Testis (tissue), 3 donors: ENCODE data around the gene KLF9. TPM values are rescaled to one million over a fixed set of nuclear protein-coding genes. Genes with fewer than 3 reads are reported as not detected.

ENCODE experiments used
- DNase-seq: peaks from one replicate; pipeline ENCODE4 v3.0.0-alpha.2; 2019
- H3K27ac ChIP-seq, 2 donors: fragments of 200-600 bp; sonication (generic); one replicate each; pipeline ENCODE4 v1.5.1; 2019
- H3K27me3 ChIP-seq: fragments of 200-600 bp; sonication (generic); one replicate; pipeline ENCODE4 v1.5.1; 2019
- H3K36me3 ChIP-seq: fragments of 200-600 bp; sonication (generic); one replicate; pipeline ENCODE4 v1.5.1; 2017; ENCODE audit warnings: low read depth; ENCODE audit errors: missing control alignments
- H3K4me1 ChIP-seq: fragments of 200-600 bp; sonication (generic); one replicate; pipeline ENCODE4 v1.5.1; 2019
- H3K4me3 ChIP-seq, 2 donors: fragments of 200-600 bp; sonication (generic); one replicate each; pipeline ENCODE4 v1.5.1; 2017 to 2019
- H3K9me3 ChIP-seq: fragments of 200-600 bp; sonication (generic); one replicate; pipeline ENCODE4 v1.5.1; 2017
- POLR2A ChIP-seq: fragments of 450-650 bp; IDR thresholded peaks from one replicate; pipeline ENCODE4 v1.6.1; 2017; ENCODE audit warnings: antibody characterized with exemption, mild to moderate bottlenecking, moderate library complexity
- WGBS, 2 donors: methylation state at CpG; one replicate each; pipeline ENCODE4 v1.1.5; 2018; 5-methylcytosine and 5-hydroxymethylcytosine counted together
- intact Hi-C: fragments of 100-400 bp; cut with DNase I; formaldehyde crosslinking; loops from one replicate; pipeline ENCODE4 v1.15.1; 2023; ENCODE audit warnings: low total_unique reads
- polyA plus RNA-seq: library from polyadenylated mRNA; stranded (reverse); fragments of 350-450 nt; fragmentation: Illumina TruSeq; extraction: RNeasy Lipid Tissue Mini Kit (QIAGEN cat#74804); gene quantifications from one replicate; pipeline ENCODE4 v1.2.3, GENCODE V29; 2014; ENCODE audit warnings: low read depth, low replicate concordance; ENCODE audit not compliant: insufficient read depth
- total RNA-seq, 2 donors: library from RNA; depleted of rRNA; stranded (reverse); fragments of >200 nt; gene quantifications; one replicate each; pipeline ENCODE4 v1.2.3, GENCODE V29; 2016
- TF ChIP-seq, protein P1 (sequence below), 3 experiments: fragments of 450-650 bp in 2 of 3; fragments of 200-600 bp in 1 of 3; sonication (generic) in 1 of 3; IDR thresholded peaks; one replicate each; pipeline ENCODE4 v1.5.1; 2016 to 2019; ENCODE audit warnings: antibody characterized with exemption in 3 of 3, mild to moderate bottlenecking in 2 of 3, moderate library complexity in 1 of 3

Gene KLF9
- total and polyA plus RNA-seq, 3 donors from 2014 or later: 11.8 to 47.9 (median 39.8) TPM

DNA sequence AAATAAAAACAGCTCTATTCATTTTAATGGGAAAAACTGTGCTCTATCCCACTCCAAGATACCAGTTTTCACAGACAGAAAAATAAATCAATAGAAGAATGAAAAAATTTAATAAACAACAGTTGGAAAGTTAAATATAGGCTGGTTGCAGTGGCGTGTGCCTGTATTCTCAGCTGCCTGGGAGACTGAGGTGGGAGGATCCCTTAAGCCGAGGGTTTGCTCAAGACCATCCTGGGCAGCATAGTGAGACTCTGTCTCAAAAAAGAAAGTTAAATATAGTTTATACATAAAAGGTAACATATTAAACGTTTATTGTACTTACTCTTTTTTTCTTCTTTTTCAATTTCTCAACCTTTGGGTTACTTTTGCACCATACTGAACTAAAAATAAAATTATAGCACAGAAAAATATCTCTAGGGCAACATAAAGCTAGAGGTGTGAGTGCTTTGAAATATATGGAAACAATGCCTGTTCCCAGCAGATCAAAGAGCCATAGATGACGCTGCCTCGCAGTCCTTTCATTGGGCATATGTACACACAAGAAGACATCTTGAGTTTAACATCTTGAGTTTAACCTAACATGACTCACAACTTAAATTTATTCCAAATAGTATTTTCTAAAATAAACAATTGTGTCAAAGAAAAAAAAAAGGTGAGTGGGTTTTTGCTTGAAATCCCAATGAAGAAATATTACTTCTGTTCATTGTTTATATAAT lies 25.7 kb upstream of the KLF9 start:
- Histone ChIP-seq H3K27me3 (no peaks in the 10 kb centered on the region), H3K4me3 (no peak overlapping the region), H3K4me1 (no peaks in the 10 kb centered on the region), H3K36me3 (no peaks in the 10 kb centered on the region), H3K9me3 (no peaks in the 10 kb centered on the region), H3K27ac (no peak overlapping the region)
- intact Hi-C loops: no loop called here
- DNase-seq: no peak
- 56% methylated on average over 5 of the region's 5 CpGs for WGBS, 2 donors
- TF ChIP-seq, protein P1, sequence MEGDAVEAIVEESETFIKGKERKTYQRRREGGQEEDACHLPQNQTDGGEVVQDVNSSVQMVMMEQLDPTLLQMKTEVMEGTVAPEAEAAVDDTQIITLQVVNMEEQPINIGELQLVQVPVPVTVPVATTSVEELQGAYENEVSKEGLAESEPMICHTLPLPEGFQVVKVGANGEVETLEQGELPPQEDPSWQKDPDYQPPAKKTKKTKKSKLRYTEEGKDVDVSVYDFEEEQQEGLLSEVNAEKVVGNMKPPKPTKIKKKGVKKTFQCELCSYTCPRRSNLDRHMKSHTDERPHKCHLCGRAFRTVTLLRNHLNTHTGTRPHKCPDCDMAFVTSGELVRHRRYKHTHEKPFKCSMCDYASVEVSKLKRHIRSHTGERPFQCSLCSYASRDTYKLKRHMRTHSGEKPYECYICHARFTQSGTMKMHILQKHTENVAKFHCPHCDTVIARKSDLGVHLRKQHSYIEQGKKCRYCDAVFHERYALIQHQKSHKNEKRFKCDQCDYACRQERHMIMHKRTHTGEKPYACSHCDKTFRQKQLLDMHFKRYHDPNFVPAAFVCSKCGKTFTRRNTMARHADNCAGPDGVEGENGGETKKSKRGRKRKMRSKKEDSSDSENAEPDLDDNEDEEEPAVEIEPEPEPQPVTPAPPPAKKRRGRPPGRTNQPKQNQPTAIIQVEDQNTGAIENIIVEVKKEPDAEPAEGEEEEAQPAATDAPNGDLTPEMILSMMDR (IDR thresholded peaks at IDR 0.05): no peak
- no peak for TF ChIP-seq POLR2A

- Histone ChIP-seq H3K36me3 (no peaks in the 10 kb centered on the region), H3K4me1 (no peaks in the 10 kb centered on the region), H3K9me3 (no peaks in the 10 kb centered on the region), H3K27me3 (no peaks in the 10 kb centered on the region), H3K4me3 (no peak overlapping the region), H3K27ac (peak overlapping the region in 1 of 2 donors; percentile 37)
- intact Hi-C loops: no loop called here
- peak; percentile 44 for DNase-seq
- 68 to 69% methylated on average over 2 of the region's 3 CpGs for WGBS, 2 donors
- no peak for TF ChIP-seq POLR2A
- TF ChIP-seq, protein P1 (IDR thresholded peaks at IDR 0.05): no peak
These were observed 24.0 kb upstream of the KLF9 start for GRCh38 chr9:70438341-70438928.

DNA sequence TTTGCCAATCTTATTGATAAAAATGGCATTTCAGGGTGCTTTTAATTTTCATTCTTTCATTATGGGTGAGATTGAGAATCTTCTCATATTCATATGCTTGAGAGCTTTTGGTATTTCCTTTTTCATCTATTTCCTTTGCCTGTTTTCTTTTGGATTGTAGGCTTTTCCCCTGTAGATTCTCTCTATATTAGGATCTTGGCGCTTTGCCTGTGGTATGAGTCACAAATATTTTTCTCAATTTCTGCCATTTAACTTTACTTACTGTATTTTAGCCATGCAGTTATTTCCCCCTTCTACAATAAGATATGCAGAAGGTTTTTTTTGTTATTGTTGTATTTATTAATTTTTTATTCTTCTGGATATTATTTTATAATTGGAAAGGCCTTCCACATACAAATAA lies 21.5 kb upstream of the KLF9 start:
- H3K9me3 ChIP-seq: no peaks in the 10 kb centered on the region
- WGBS, 2 donors: 74 to 85% methylated on average over 1 of the region's 1 CpG
- H3K27ac ChIP-seq: no peak overlapping the region
- H3K27me3 ChIP-seq: no peaks in the 10 kb centered on the region
- no peaks in the 10 kb centered on the region for H3K4me1 ChIP-seq
- no peaks in the 10 kb centered on the region for H3K36me3 ChIP-seq
- TF ChIP-seq, protein P1 (IDR thresholded peaks at IDR 0.05): no peak
- TF ChIP-seq POLR2A: no peak
- no peak for DNase-seq
- no peak overlapping the region for H3K4me3 ChIP-seq
- intact Hi-C loops: no loop called here

DNA sequence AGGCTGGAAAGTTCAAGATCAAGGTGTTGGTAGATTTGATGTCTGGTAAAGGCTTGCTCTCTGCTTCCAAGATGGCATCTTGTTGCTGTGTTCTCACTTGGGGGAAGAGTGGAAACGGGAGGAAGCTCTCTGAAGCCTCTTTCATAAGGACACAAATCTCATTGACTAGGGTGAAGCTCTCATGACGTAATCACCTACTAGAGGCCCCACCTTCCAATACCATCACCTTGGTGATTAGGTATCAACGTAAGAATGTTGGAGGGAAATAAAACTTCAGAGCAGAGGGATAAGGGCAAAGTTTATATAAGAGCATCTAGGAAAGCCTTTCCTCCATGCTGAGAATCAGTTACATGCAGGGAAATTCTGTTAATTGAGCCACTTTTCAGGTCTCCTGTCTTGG lies 15.4 kb upstream of the KLF9 start:
- intact Hi-C loops: no loop called here
- WGBS, 2 donors: 87 to 93% methylated on average over 3 of the region's 3 CpGs

More for the DNA sequence above, 15.4 kb upstream of the KLF9 start:
- H3K27me3 ChIP-seq: no peaks in the 10 kb centered on the region
- no peak for TF ChIP-seq POLR2A
- TF ChIP-seq, protein P1 (IDR thresholded peaks at IDR 0.05): no peak
- no peak for DNase-seq
- no peaks in the 10 kb centered on the region for H3K9me3 ChIP-seq
- no peaks in the 10 kb centered on the region for H3K4me1 ChIP-seq
- H3K36me3 ChIP-seq: no peaks in the 10 kb centered on the region
- no peak overlapping the region for H3K4me3 ChIP-seq
- H3K27ac ChIP-seq: no peak overlapping the region
